ENCODE data around the gene FAM83F.

DNA sequence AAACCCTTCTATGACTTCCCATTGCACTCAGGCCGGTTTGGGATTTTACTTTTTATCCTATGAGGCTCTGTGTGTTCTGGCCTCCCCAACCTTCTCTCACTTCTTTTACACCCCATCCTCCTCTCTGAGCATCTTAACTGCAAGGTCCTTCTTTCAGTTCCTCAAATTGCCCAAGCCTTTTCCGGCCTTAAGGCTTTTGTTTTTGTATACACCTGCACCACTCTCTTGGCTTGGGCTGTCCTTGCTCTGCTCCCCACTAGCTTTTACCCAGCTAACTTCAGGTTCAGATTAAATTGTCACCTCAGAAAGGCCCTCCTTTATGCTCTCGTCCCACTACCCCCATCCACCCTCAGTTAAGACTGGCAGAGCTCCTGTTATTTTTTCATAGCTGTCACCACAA lies 55.5 kb downstream of the FAM83F start:
- TF ChIP-seq HNF4G (IDR thresholded peaks at IDR 0.05) (no peak), YY1 (IDR thresholded peaks at IDR 0.05) (no peak), TAF1 (conservative IDR thresholded peaks at IDR 0.05) (no peak), SP1 (IDR thresholded peaks at IDR 0.05) (no peak), JUND (IDR thresholded peaks at IDR 0.05) (no peak), RXRA (IDR thresholded peaks at IDR 0.05) (no peak), RAD21 (IDR thresholded peaks at IDR 0.05) (no peak), GABPA (IDR thresholded peaks at IDR 0.05 in 1 of 2, conservative IDR thresholded peaks at IDR 0.05 in 1 of 2) (no peak)
- TF ChIP-seq, protein P1, sequence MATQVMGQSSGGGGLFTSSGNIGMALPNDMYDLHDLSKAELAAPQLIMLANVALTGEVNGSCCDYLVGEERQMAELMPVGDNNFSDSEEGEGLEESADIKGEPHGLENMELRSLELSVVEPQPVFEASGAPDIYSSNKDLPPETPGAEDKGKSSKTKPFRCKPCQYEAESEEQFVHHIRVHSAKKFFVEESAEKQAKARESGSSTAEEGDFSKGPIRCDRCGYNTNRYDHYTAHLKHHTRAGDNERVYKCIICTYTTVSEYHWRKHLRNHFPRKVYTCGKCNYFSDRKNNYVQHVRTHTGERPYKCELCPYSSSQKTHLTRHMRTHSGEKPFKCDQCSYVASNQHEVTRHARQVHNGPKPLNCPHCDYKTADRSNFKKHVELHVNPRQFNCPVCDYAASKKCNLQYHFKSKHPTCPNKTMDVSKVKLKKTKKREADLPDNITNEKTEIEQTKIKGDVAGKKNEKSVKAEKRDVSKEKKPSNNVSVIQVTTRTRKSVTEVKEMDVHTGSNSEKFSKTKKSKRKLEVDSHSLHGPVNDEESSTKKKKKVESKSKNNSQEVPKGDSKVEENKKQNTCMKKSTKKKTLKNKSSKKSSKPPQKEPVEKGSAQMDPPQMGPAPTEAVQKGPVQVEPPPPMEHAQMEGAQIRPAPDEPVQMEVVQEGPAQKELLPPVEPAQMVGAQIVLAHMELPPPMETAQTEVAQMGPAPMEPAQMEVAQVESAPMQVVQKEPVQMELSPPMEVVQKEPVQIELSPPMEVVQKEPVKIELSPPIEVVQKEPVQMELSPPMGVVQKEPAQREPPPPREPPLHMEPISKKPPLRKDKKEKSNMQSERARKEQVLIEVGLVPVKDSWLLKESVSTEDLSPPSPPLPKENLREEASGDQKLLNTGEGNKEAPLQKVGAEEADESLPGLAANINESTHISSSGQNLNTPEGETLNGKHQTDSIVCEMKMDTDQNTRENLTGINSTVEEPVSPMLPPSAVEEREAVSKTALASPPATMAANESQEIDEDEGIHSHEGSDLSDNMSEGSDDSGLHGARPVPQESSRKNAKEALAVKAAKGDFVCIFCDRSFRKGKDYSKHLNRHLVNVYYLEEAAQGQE (IDR thresholded peaks at IDR 0.05) = no peak
- TF ChIP-seq, protein P2, sequence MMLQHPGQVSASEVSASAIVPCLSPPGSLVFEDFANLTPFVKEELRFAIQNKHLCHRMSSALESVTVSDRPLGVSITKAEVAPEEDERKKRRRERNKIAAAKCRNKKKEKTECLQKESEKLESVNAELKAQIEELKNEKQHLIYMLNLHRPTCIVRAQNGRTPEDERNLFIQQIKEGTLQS (IDR thresholded peaks at IDR 0.05) = no peak
- TF ChIP-seq, protein P3, sequence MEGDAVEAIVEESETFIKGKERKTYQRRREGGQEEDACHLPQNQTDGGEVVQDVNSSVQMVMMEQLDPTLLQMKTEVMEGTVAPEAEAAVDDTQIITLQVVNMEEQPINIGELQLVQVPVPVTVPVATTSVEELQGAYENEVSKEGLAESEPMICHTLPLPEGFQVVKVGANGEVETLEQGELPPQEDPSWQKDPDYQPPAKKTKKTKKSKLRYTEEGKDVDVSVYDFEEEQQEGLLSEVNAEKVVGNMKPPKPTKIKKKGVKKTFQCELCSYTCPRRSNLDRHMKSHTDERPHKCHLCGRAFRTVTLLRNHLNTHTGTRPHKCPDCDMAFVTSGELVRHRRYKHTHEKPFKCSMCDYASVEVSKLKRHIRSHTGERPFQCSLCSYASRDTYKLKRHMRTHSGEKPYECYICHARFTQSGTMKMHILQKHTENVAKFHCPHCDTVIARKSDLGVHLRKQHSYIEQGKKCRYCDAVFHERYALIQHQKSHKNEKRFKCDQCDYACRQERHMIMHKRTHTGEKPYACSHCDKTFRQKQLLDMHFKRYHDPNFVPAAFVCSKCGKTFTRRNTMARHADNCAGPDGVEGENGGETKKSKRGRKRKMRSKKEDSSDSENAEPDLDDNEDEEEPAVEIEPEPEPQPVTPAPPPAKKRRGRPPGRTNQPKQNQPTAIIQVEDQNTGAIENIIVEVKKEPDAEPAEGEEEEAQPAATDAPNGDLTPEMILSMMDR (IDR thresholded peaks at IDR 0.05; ENCODE audit: low read depth, low read length, missing input control) = no peak
- TF ChIP-seq, protein P4, sequence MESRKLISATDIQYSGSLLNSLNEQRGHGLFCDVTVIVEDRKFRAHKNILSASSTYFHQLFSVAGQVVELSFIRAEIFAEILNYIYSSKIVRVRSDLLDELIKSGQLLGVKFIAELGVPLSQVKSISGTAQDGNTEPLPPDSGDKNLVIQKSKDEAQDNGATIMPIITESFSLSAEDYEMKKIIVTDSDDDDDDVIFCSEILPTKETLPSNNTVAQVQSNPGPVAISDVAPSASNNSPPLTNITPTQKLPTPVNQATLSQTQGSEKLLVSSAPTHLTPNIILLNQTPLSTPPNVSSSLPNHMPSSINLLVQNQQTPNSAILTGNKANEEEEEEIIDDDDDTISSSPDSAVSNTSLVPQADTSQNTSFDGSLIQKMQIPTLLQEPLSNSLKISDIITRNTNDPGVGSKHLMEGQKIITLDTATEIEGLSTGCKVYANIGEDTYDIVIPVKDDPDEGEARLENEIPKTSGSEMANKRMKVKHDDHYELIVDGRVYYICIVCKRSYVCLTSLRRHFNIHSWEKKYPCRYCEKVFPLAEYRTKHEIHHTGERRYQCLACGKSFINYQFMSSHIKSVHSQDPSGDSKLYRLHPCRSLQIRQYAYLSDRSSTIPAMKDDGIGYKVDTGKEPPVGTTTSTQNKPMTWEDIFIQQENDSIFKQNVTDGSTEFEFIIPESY (IDR thresholded peaks at IDR 0.05) = no peak
- TF ChIP-seq, protein P5, sequence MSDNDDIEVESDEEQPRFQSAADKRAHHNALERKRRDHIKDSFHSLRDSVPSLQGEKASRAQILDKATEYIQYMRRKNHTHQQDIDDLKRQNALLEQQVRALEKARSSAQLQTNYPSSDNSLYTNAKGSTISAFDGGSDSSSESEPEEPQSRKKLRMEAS (IDR thresholded peaks at IDR 0.05) = no peak
